HG02885 (cell line): ENCODE measurements around the gene ZNF85.
"Not testable (repeated sequence)": the region's sequence is repeated elsewhere in the genome, so short reads cannot be mapped to it uniquely, and the experiment has no call there.

ENCODE experiments used
- ATAC-seq: cut with Tn5 transposase; IDR thresholded peaks from one replicate; pipeline ENCODE4 v1.9.1; 2021; ENCODE audit warnings: mild to moderate bottlenecking; ENCODE audit not compliant: unreplicated experiment, poor library complexity

ZNF85 gene

DNA sequence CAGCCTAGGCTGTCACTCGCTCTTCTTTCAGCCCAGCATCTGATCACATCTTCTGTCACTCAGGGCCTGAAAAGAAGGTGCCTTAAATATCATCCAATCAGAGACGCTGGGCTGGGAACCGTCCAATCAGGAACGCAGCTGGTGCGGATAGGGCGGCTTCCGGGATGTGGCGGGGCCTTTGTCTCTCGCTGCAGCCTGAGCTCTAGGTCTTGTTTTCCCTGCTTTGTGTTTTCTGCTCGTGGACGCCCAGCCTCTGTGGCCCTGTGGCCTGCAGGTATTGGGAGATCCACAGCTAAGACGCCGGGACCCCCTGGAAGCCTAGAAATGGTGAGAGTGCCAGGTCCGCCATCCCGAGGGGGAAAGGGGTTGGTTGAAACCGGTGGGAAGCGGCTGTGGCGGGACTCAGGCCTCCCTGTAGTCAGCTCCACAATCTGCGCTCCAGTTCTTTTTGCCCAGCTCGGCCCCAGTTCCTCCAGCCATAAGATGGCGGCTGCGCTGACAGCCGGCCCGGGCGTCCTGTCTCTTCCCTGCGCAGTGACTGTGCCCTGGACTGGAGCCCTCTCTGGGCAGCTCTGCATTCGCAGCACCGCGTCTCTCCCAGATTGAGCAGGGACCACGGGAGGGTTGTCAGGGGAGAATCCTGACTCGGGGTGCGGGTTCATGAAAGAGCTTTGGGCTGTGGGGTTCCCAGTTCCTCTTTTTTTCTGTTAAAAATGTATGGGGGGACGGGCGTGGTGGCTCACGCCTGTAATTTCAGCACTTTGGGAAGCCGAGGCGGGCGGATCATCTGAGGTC, at the start of gene ZNF85:
Gene ZNF85, plus strand, starts transcription at position 175 of the 795 bp plus-strand sequence. Its CDS starts 150 bp downstream, at position 325.
- peak; percentile 97 for ATAC-seq

DNA sequence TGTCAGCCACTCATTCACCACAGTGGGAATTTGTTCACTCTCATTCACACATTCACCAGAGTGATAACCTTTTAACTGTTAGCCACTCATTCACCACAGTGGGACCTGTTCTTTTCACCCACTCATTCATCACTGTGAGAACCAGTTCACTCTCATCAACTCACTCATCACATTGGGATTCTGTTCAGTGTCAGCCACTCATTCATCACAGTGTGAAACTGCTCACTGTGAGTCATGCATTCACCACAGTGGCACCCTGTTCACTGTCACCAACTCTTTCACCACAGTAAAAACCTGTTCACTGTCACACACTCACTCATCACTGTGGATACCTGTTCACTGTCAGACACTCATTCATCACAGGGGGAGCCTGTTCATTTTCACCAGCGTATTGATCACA, 43.5 kb upstream of the ZNF85 start:
- ATAC-seq = no peak

DNA sequence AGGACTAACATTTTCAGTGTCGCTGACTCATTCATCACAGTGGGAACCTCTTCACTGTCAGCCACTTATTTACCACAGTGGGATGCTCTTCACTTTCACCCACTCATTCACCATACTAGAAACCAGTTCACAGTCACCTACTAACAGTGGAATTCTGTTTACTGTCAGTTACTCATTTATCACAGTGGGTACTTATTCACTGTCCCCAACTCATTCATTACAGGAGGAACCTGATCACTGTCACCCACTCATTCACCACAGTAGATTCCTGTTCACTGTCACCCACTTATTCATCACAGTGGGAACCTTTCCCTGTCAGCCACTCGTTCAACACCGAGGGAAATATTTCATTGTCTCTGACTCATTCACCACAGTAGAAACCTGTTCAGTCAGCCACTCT, 10.1 kb upstream of the ZNF85 start:
- ATAC-seq = no peak

DNA sequence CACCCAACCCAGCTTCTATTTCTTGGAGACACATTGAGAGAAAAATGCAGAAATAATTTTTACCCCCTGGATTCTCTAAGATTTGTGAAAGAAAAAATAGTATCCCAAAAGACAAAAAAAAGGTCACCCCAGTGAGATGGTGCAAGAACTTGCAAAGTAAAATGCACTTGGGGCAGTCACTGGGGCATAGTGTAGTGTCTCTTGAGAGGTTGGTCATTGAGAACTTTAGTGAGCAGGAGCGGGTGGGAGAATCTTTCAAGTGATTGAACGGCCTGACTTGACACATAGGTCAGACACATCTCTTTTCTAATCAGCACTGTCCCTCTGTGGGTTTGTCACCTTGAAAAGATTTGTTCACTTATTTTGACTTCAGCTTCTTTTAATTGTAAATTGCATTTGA, 2.4 kb downstream of the ZNF85 start:
- ATAC-seq = no peak

DNA sequence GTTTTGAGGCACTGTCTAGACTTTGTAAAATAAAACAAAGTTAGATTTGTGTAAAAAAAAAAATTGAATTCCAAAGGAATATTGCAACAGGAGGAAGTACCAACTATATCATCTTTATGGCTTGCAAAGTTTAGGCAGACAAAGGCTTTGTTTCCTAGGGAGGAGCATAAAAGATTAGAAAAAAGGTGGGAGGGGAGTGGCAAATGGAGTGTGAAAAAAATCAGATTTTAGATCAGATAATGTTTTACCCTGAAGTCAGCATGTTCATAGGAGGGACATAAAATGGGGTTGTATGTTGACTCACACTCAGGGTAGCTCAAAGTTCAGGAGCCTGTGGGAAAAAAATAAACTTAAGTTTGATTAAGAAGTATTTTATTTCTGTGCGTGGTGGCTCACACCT, 3.7 kb downstream of the ZNF85 start:
- ATAC-seq = no peak

DNA sequence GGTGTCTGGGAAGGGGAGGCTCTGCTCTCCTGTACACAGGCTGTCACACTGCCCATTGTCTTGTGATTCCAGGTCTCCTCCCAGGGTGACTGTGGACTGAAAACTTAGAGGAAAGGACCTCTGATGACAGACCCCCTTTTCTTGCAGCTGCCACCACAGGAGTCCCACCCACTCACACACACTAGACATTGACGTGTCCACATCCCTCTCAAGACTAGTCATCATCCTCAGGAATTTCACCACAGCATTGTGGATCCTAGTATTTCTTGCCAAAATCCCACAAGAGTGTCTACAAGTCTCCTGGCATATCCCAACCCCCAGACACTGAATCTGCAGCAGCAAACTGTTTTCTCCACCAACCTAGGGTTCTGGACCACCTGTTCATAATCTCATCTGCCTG, 5.3 kb downstream of the ZNF85 start:
- no peak for ATAC-seq

DNA sequence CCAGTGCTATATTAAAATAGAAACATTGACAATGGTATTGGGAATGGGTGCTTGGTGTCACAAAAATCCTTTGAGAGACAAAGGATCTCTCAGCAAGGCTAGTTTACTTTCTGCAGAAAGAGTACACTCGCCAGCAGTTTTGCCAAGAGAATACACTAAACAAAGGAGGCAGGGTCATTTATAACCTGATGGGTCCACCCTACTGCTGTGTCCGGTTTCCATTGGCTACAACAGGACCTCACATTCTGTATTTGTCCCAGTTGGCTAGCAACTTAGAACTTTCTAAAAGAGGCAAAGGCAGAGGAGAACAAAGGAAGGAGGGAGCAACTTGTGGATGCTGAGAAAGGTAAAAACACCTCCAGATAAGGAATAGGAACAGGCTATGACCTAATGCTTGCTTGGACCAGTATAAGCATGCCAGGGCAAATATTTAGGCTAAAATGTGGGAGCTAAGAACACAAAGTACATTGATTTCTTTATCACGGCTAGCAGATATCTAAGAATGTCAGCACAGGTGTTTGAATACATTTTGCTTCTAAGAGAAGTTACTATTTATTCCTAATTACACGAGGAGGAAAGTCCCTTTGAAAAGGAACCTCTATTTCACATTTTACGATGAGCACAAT, 13.4 kb downstream of the ZNF85 start:
- not testable (repeated sequence) for ATAC-seq

DNA sequence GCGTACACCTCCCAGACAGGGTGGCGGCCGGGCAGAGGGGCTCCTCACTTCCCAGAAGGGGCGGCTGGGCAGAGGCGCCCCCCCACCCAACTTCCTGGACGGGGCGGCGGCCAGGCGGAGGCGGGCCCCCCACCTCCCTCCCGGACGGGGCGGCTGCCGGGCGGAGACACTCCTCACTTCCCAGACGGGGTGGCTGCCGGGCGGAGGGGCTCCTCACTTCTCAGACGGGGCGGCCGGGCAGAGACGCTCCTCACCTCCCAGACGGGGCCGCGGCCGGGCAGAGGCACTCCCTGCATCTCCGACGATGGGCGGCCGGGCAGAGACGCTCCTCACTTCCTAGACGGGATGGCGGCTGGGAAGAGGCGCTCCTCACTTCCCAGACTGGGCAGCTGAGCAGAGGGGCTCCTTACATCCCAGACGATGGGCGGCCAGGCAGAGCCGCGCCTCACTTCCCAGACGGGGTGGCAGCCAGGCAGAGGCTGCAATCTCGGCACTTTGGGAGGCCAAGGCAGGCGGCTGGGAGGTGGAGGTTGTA, 29.6 kb downstream of the ZNF85 start:
- ATAC-seq = not testable (repeated sequence)

DNA sequence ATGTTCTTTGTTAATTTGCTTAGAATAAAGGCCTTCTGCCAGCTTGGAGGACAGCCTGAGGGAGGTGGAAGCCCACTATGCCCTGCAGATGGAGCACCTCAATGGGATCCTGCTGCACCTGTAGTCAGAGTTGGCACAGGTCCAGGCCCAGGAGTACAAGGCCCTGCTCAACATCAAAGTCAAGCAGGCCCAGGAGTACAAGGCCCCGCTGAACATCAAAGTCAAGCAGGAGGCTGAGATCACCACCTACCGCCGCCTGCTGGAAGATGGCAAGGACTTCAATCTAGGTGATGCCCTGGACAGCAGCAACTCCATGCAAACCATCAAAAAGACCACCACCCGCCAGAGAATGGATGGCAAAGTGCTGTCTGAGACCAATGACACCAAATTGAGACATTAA, 41.7 kb downstream of the ZNF85 start:
- ATAC-seq = no peak

DNA sequence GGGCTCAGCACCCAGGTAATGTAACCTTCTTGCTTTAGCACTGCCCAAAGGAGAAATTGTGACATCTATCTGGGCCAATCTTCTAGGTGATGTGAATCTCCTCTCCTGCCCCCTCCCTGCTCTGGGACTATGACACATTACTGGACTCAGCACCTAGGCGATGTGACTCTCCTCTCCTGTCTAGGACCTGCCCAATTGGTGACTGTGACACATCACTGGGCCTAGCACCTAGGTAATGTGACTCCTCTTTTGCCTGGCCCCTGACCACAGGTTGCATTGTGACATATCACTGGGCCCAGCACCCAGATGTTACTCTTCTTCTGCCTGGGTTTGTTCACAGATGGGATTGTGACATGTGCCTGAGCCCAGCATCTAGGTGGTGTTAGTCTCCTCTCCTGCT, 45.0 kb downstream of the ZNF85 start:
- ATAC-seq = no peak

DNA sequence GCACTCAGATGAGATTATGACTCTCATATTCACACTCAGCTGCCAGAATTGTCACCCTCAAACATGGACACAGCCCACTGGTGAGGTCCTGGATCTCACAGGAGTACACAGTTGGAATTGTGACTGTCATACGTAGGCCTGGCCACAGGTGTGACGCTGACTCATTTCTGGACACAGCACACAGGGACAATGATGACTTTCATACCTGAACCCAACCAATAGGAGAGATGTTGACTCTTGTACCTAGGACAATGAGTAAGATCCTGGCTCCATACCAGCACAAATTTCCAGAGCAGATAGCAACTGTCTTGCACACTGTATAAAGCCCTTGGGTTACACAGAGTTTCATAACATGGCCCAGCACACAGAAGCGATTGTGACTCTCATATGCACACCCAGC, 46.4 kb downstream of the ZNF85 start:
- no peak for ATAC-seq

DNA sequence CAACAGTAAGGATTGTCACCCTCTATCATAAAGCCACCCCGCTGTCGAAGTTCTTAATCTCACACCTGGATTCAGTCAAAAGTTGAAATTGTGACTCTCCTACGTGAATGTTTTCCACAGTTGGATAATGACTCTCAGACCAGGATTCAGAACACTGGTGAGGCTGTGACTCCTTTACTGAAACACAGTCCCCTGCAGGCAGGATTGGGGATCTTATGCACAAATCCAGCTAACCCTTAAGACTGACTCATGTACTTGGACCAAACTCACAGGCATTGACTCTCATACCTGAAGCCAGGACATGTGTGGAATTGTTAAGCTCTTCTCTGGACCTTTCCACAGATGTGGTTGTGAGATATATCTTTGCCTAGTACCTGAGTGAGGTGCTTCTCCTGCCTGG, 46.8 kb downstream of the ZNF85 start:
- ATAC-seq = no peak

DNA sequence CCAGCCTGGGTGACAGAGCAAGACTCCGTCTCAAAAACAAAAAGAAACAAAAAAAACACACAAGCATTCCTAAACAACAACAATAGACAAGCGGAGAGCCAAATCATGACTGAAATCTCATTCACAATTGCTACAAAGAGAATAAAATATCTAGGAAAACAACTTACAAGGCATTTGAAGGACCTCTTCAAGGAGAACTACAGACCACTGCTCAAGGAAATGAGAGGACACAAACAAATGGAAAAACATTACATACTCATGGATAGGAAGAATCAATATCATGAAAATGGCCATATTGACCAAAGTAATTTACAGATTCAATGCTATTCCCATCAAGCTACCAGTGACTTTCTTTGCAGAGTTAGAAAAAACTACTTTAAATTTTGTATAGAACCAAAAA, 69.7 kb downstream of the ZNF85 start:
- not testable (repeated sequence) for ATAC-seq

DNA sequence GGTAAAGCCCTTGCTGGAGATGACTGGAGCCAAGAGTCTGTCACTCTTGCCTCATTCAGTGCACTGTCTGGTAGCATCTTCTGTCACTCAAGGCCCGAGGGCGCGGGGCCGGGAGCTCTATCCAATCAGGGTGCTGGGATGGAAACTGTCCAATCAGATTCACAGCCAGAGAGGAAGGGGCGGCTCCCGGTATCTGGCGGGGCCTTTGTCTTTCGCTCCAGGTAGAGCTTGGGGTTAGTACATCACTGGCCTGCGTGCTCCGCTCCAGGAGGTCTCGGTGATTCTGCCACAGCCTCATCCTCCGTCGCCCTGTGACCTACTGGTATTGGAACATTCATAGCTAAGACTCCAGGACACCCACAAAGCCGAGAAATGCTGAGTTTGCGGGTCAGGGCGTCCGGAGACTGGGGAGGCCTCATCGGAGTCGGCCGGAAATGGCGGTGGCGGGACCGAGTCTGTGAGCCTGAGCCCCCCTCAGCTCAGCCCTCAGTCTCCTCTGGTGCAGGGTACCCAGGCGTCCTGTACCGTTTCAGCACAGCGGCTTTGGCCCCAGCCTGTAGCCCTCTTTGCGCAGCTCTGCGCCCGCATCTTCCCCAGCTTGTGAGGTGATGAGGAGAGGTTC, 76.8 kb downstream of the ZNF85 start:
- ATAC-seq = peak; percentile 98
